Measurements from ENCODE around the gene ENGASE.

ENGASE gene

GRCh38 chr17:79131701-79132100 lies 57.1 kb downstream of the ENGASE start:
- Histone ChIP-seq H3K4me3 (ENCODE audit: low read depth in 1 of 2, low read length in 1 of 2) (no peak overlapping the region), H3K36me3 (no peaks in the 10 kb centered on the region), H3K4me1 (ENCODE audit: control insufficient read depth in 1 of 2, insufficient read depth in 1 of 2, low read depth in 1 of 2, low read length in 1 of 2) (no peaks in the 10 kb centered on the region), H3K27me3 (peaks cover 11% of the 10 kb centered on the region), H3K9me3 (no peaks in the 10 kb centered on the region), H3K27ac (no peak overlapping the region)
- TF ChIP-seq CTCF (IDR thresholded peaks at IDR 0.05): no peak

GRCh38 chr17:79132271-79133064 lies 57.8 kb downstream of the ENGASE start:
- H3K27ac ChIP-seq: no peak overlapping the region
- no peak for TF ChIP-seq CTCF (IDR thresholded peaks at IDR 0.05)
- no peaks in the 10 kb centered on the region for H3K36me3 ChIP-seq
- H3K4me1 ChIP-seq (ENCODE audit: control insufficient read depth in 1 of 2, insufficient read depth in 1 of 2, low read depth in 1 of 2, low read length in 1 of 2): no peaks in the 10 kb centered on the region
- peaks cover 14% of the 10 kb centered on the region for H3K27me3 ChIP-seq
- no peaks in the 10 kb centered on the region for H3K9me3 ChIP-seq
- H3K4me3 ChIP-seq (ENCODE audit: low read depth in 1 of 2, low read length in 1 of 2): no peak overlapping the region

GRCh38 chr17:79133214-79133613 lies 58.6 kb downstream of the ENGASE start:
- H3K9me3 ChIP-seq: no peaks in the 10 kb centered on the region
- H3K27ac ChIP-seq: no peak overlapping the region
- no peaks in the 10 kb centered on the region for H3K4me1 ChIP-seq (ENCODE audit: control insufficient read depth in 1 of 2, insufficient read depth in 1 of 2, low read depth in 1 of 2, low read length in 1 of 2)
- no peak overlapping the region for H3K4me3 ChIP-seq (ENCODE audit: low read depth in 1 of 2, low read length in 1 of 2)
- TF ChIP-seq CTCF (IDR thresholded peaks at IDR 0.05): no peak
- H3K27me3 ChIP-seq: peaks cover 15% of the 10 kb centered on the region
- H3K36me3 ChIP-seq: no peaks in the 10 kb centered on the region

- no peak overlapping the region for H3K4me3 ChIP-seq (ENCODE audit: low read depth in 1 of 2, low read length in 1 of 2)
- peaks cover 12% of the 10 kb centered on the region for H3K27me3 ChIP-seq
- no peaks in the 10 kb centered on the region for H3K4me1 ChIP-seq (ENCODE audit: control insufficient read depth in 1 of 2, insufficient read depth in 1 of 2, low read depth in 1 of 2, low read length in 1 of 2)
- H3K9me3 ChIP-seq: no peaks in the 10 kb centered on the region
- no peak for TF ChIP-seq CTCF (IDR thresholded peaks at IDR 0.05)
- H3K27ac ChIP-seq: no peak overlapping the region
- no peaks in the 10 kb centered on the region for H3K36me3 ChIP-seq
Measured at GRCh38 chr17:79133985-79134384, 59.4 kb downstream of the ENGASE start.

GRCh38 chr17:79135011-79135410 lies 60.4 kb downstream of the ENGASE start:
- H3K4me3 ChIP-seq (ENCODE audit: low read depth in 1 of 2, low read length in 1 of 2): no peak overlapping the region
- peaks cover 12% of the 10 kb centered on the region for H3K27me3 ChIP-seq
- TF ChIP-seq CTCF (IDR thresholded peaks at IDR 0.05): no peak

More at GRCh38 chr17:79135011-79135410, 60.4 kb downstream of the ENGASE start:
- Histone ChIP-seq H3K27ac (no peak overlapping the region), H3K9me3 (no peaks in the 10 kb centered on the region), H3K36me3 (no peaks in the 10 kb centered on the region), H3K4me1 (ENCODE audit: control insufficient read depth in 1 of 2, insufficient read depth in 1 of 2, low read depth in 1 of 2, low read length in 1 of 2) (no peaks in the 10 kb centered on the region)

Data from neutrophil (primary cell).